CD4-positive, alpha-beta T cell (primary cell): Measurements from ENCODE around the gene NELFE. TPM values are rescaled to one million over a fixed set of nuclear protein-coding genes. Genes with fewer than 3 reads are reported as not detected.

Experiments
- ATAC-seq: fragments of 200-7000 bp; cut with Tn5 transposase; one replicate; pipeline ENCODE4 v1.10.0; 2022; ENCODE audit warnings: mild to moderate bottlenecking; ENCODE audit not compliant: poor library complexity
- CTCF ChIA-PET: fragments of 350-600 bp; sonication (Branson Sonifier 250); formaldehyde crosslinking; loops from one replicate; lab custom pipeline; 2021; ENCODE audit warnings: antibody characterized with exemption, inconsistent platforms; lab: Charles Lee
- POLR2A ChIA-PET: fragments of 350-600 bp; sonication (Branson Sonifier 250); formaldehyde crosslinking; loops from one replicate; lab custom pipeline; 2021; ENCODE audit warnings: antibody characterized with exemption, inconsistent platforms; lab: Charles Lee
- DNase-seq, 14 experiments: peaks; one replicate each; pipeline ENCODE4 v3.0.0-alpha.2; 2013 to 2020; ENCODE audit warnings: mixed read lengths in 2 of 14
- H3K27ac ChIP-seq, 2 donors: one replicate each; pipeline versions ENCODE4 v1.5.1 to v1.7.0; 2013; ENCODE audit warnings: low read length in 2 of 2, low read depth in 1 of 2, mild to moderate bottlenecking in 1 of 2
- H3K27me3 ChIP-seq, 2 experiments: 1 replicate in 1 of 2; 2 replicates in 1 of 2; pipeline versions ENCODE4 v1.6.1 to v1.7.0; 2013; ENCODE audit warnings: low read length in 2 of 2, control low read depth in 1 of 2, mild to moderate bottlenecking in 1 of 2, moderate library complexity in 1 of 2; ENCODE audit not compliant: insufficient read depth in 2 of 2, control insufficient read depth in 1 of 2
- H3K36me3 ChIP-seq: one replicate; pipeline ENCODE4 v1.6.1; 2013; ENCODE audit warnings: low read length, control low read depth; ENCODE audit not compliant: insufficient read depth
- H3K4me1 ChIP-seq: one replicate; pipeline ENCODE4 v1.6.1; 2013; ENCODE audit warnings: low read length, control low read depth; ENCODE audit not compliant: insufficient read depth
- H3K4me3 ChIP-seq: one replicate; pipeline ENCODE4 v1.5.1; 2013; ENCODE audit warnings: mild to moderate bottlenecking, low read length, moderate library complexity
- H3K9me3 ChIP-seq, 2 experiments: 1 replicate in 1 of 2; 2 replicates in 1 of 2; pipeline versions ENCODE4 v1.6.1 to v1.7.0; 2013; ENCODE audit warnings: low read length in 2 of 2, mild to moderate bottlenecking in 2 of 2, control low read depth in 1 of 2, moderate library complexity in 1 of 2; ENCODE audit not compliant: control insufficient read depth in 1 of 2, insufficient read depth in 1 of 2
- H3K27ac Mint-ChIP-seq: one replicate; pipeline ENCODE4 v1.8.0; 2020; ENCODE audit warnings: mixed read lengths
- H3K27me3 Mint-ChIP-seq: one replicate; pipeline ENCODE4 v1.8.0; 2021; ENCODE audit warnings: mixed read lengths
- H3K36me3 Mint-ChIP-seq: one replicate; pipeline ENCODE4 v1.8.0; 2021; ENCODE audit warnings: low read depth, mixed read lengths
- H3K4me1 Mint-ChIP-seq: one replicate; pipeline ENCODE4 v1.8.0; 2021; ENCODE audit warnings: low read depth, mixed read lengths
- H3K4me3 Mint-ChIP-seq: one replicate; pipeline ENCODE4 v1.8.0; 2020; ENCODE audit warnings: mild to moderate bottlenecking, mixed read lengths
- H3K9me3 Mint-ChIP-seq: one replicate; pipeline ENCODE4 v1.8.0; 2020; ENCODE audit warnings: mixed read lengths
- intact Hi-C, 2 experiments: fragments of 100-400 bp; cut with DNase I in 1 of 2; cut with micrococcal nuclease in 1 of 2; formaldehyde crosslinking; loops; one replicate each; pipeline versions ENCODE4 v1.15.1 to v1.9.0; 2023 to 2025; cut with DNase I, micrococcal nuclease
- total RNA-seq, 174 experiments: library from RNA in 2 of 174; stranded (reverse) in 2 of 174; gene quantifications; one replicate each; pipeline ENCODE4 v1.2.3 and lab custom pipeline; 2021 to 2026
- TF ChIP-seq, protein P1 (sequence below): fragments of 200-600 bp; IDR thresholded peaks from one replicate; pipeline ENCODE4 v1.8.0; 2022; ENCODE audit warnings: antibody characterized with exemption, mild to moderate bottlenecking

Gene NELFE
- total RNA-seq, 2 experiments from 2014 or later = 53.8 to 58.2 TPM

DNA sequence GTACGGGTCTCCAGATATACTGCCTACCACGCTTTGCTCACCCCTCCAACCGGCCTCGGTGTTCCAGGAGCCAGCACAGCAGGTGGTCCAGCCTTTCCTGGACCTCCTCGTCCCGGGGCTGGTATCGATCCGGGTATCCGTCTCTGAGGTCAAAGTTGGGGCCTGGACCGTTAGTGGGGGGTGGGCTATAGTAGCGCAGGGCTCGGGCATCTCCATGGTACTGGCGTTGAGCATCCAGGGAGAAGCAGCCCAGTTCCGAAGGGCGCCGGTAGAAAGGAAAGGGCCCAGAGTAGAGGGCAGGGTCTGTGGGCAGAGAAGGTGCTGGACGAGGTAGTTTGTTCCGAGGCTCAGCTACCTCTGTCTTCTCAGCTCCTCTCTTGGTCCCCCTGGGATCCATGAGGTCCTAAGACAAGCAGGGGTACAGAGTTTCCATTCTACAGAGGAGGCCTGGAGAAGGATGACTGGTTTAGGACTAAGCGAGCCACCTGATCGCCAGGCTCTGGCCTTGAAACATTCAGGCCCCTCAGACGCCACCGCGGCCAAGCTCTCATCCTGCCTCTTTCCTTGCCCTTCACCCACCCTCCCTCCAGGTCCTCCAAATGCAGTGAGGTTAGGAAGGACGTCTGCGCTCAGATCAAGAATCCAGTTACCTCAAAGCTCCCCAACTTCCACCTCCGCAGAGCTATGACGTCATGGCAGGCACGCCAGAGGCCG, 12.7 kb upstream of the NELFE start:
- H3K27me3 Mint-ChIP-seq = peaks cover 6% of the 10 kb centered on the region
- peaks cover 67% of the 10 kb centered on the region for H3K36me3 Mint-ChIP-seq
- no peak for ATAC-seq
- H3K4me1 Mint-ChIP-seq = peaks cover 34% of the 10 kb centered on the region
- H3K27ac Mint-ChIP-seq = peak overlapping the region; percentile 100
- peak in 2 of 14 experiments; percentile 12 to 25 for DNase-seq
- Histone ChIP-seq H3K27me3 (no peaks in the 10 kb centered on the region), H3K4me3 (peak overlapping the region; percentile 84), H3K27ac (peak overlapping the region; percentile 99 to 100), H3K36me3 (peaks cover 42% of the 10 kb centered on the region), H3K4me1 (peaks cover 32% of the 10 kb centered on the region), H3K9me3 (no peaks in the 10 kb centered on the region)
- TF ChIP-seq, protein P1, sequence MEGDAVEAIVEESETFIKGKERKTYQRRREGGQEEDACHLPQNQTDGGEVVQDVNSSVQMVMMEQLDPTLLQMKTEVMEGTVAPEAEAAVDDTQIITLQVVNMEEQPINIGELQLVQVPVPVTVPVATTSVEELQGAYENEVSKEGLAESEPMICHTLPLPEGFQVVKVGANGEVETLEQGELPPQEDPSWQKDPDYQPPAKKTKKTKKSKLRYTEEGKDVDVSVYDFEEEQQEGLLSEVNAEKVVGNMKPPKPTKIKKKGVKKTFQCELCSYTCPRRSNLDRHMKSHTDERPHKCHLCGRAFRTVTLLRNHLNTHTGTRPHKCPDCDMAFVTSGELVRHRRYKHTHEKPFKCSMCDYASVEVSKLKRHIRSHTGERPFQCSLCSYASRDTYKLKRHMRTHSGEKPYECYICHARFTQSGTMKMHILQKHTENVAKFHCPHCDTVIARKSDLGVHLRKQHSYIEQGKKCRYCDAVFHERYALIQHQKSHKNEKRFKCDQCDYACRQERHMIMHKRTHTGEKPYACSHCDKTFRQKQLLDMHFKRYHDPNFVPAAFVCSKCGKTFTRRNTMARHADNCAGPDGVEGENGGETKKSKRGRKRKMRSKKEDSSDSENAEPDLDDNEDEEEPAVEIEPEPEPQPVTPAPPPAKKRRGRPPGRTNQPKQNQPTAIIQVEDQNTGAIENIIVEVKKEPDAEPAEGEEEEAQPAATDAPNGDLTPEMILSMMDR = no peak
- intact Hi-C loops = loop anchor here in 1 of 2 experiments (1.0 to 10.0 kb wide), 3 partner anchors 12 to 817 kb away; partner anchors contain the start of genes AGPAT1, CCHCR1, RNF5 and SKIC2
- CTCF ChIA-PET = interaction anchor here (1.0 to 1.5 kb wide), 2 partner anchors 20 to 73 kb away, joined by 4 to 7 read pairs; no protein-coding TSS in a partner anchor
- no peaks in the 10 kb centered on the region for H3K9me3 Mint-ChIP-seq
- POLR2A ChIA-PET = interaction anchor here (0.6 to 6.7 kb wide), 25 partner anchors 9 to 1726 kb away, joined by 3 to 102 read pairs (median 4); partner anchors contain the start of genes ATF6B, DDX39B, EHMT2 and GPANK1
- peak overlapping the region; percentile 100 for H3K4me3 Mint-ChIP-seq

DNA sequence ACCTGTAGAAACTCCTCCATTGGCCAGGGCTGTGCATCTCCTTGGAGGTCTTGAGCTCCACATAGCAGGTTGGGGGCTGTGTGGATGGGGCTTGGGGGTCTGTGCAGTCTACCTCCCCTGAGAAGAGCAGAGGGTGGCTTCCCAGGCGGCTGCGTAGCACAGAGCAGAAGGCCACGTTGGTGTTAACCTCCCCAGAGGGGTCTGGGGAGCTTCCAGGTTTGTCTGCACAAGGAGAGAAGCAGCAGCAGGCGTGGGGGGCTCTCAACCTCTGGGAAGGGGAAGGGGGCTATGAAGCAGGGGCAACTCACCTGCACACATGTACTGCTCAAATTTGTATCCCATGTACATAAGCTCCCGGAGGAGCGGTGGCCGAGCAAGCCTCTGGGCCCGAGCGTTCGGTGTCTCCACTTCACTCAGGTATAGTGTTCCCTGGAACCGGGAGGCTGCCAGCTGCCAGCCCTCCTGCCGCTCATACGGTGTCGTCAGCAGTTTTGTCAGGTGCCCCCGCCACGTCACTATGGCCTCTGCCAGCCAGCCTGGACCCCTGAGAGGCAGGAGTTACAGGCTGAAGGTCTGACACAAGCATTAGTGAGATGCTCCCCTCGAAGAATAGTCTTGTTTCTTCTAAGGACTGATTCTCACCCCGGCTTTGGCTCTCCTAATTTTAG, 12.0 kb upstream of the NELFE start:
- Histone ChIP-seq H3K36me3 (peaks cover 48% of the 10 kb centered on the region), H3K4me3 (peak overlapping the region; percentile 84), H3K4me1 (peaks cover 32% of the 10 kb centered on the region), H3K27ac (peak overlapping the region; percentile 99 to 100), H3K27me3 (no peaks in the 10 kb centered on the region), H3K9me3 (no peaks in the 10 kb centered on the region)
- DNase-seq = peak in 2 of 14 experiments; percentile 27 to 44
- Mint-ChIP-seq H3K36me3 (peaks cover 74% of the 10 kb centered on the region), H3K27ac (peak overlapping the region; percentile 100), H3K9me3 (no peaks in the 10 kb centered on the region), H3K4me3 (peak overlapping the region; percentile 100), H3K4me1 (peaks cover 34% of the 10 kb centered on the region), H3K27me3 (peaks cover 6% of the 10 kb centered on the region)
- no peak for ATAC-seq
- TF ChIP-seq, protein P1 = no peak
- CTCF ChIA-PET = interaction anchor here (0.6 kb wide), 1 partner anchor 141 kb away, joined by 4 read pairs; no protein-coding TSS in a partner anchor
- intact Hi-C loops = loop anchor here in 1 of 2 experiments (1.0 to 10.0 kb wide), 3 partner anchors 11 to 816 kb away; partner anchors contain the start of genes AGPAT1, CCHCR1, RNF5 and SKIC2
- POLR2A ChIA-PET = interaction anchor here (0.5 to 6.7 kb wide), 9 partner anchors 13 to 550 kb away, joined by 3 to 102 read pairs (median 5); partner anchors contain the start of genes DDX39B, EHMT2, GPANK1 and GPSM3
